Keratinocyte (primary cell): ENCODE measurements around the gene GTF2B.

ENCODE experiments used
- CTCF ChIP-seq, 3 experiments: IDR thresholded peaks in 1 of 3; conservative IDR thresholded peaks in 1 of 3; optimal IDR thresholded peaks in 1 of 3; 2 replicates in 2 of 3; 3 replicates in 1 of 3; pipeline versions ENCODE3 to v1.5.1; 2011; ENCODE audit warnings: low read length in 3 of 3, mild to moderate bottlenecking in 3 of 3, moderate library complexity in 2 of 3, control low read depth in 1 of 3, inconsistent platforms in 1 of 3; ENCODE audit not compliant: insufficient read depth in 2 of 3; ENCODE audit errors: extremely low read depth in 1 of 3
- EZH2 ChIP-seq: IDR thresholded peaks from one replicate; pipeline ENCODE4 v1.6.1; 2012; ENCODE audit warnings: inconsistent platforms, mild to moderate bottlenecking, low read length, moderate library complexity

- TF ChIP-seq CTCF (optimal IDR thresholded peaks at IDR 0.05 in 1 of 3, IDR thresholded peaks at IDR 0.05 in 1 of 3, conservative IDR thresholded peaks at IDR 0.05 in 1 of 3; ENCODE audit: extremely low read depth in 1 of 3, insufficient read depth in 2 of 3, low read length in 3 of 3): no peak
- no peak for TF ChIP-seq EZH2
These were observed 17.5 kb downstream of the GTF2B start for GRCh38 chr1:88873737-88874349.
